Gastrocnemius medialis (tissue), 4 donors: ENCODE data around the gene DPH2. TPM values are rescaled to one million over a fixed set of nuclear protein-coding genes. Genes with fewer than 3 reads are reported as not detected.

Source experiments
- ATAC-seq, 2 donors: fragments of 150-250 bp; one replicate each; pipeline ENCODE4 v1.9.1; 2016
- DNase-seq, 2 donors: peaks; one replicate each; pipeline ENCODE4 v3.0.0-alpha.2; 2019
- H3K27ac ChIP-seq, 4 donors: fragments of 200-600 bp; sonication (generic); 1 replicate in 1 of 4; 2 replicates in 3 of 4; pipeline ENCODE4 v1.5.1; 2016 to 2018; ENCODE audit warnings: mild to moderate bottlenecking in 2 of 4, moderate library complexity in 1 of 4
- H3K27me3 ChIP-seq, 3 donors: fragments of 200-600 bp; sonication (generic) in 2 of 3; 1 replicate in 1 of 3; 2 replicates in 2 of 3; pipeline versions ENCODE4 v1.5.1 to v1.6.0; 2016 to 2019; ENCODE audit warnings: mild to moderate bottlenecking in 1 of 3, moderate library complexity in 1 of 3
- H3K36me3 ChIP-seq, 2 donors: fragments of 200-600 bp; sonication (generic) in 1 of 2; one replicate each; pipeline ENCODE4 v1.5.1; 2017 to 2018
- H3K4me1 ChIP-seq, 2 donors: fragments of 200-600 bp; sonication (generic) in 1 of 2; one replicate each; pipeline ENCODE4 v1.5.1; 2016 to 2017; ENCODE audit warnings: mild to moderate bottlenecking in 2 of 2
- H3K4me3 ChIP-seq, 4 donors: fragments of 200-600 bp; sonication (generic) in 3 of 4; 1 replicate in 1 of 4; 2 replicates in 3 of 4; pipeline ENCODE4 v1.5.1; 2016 to 2019; ENCODE audit warnings: mild to moderate bottlenecking in 2 of 4
- H3K9me3 ChIP-seq, 3 donors: fragments of 200-600 bp; sonication (generic) in 2 of 3; 1 replicate in 1 of 3; 2 replicates in 2 of 3; pipeline ENCODE4 v1.5.1; 2016 to 2019
- CTCF ChIP-seq, 5 experiments: fragments of 450-650 bp in 3 of 5; fragments of 200-600 bp in 2 of 5; sonication (generic) in 2 of 5; IDR thresholded peaks in 4 of 5; conservative IDR thresholded peaks in 1 of 5; 1 replicate in 4 of 5; 2 replicates in 1 of 5; pipeline ENCODE4 v1.5.1; 2016 to 2019; ENCODE audit warnings: antibody characterized with exemption in 5 of 5, mild to moderate bottlenecking in 3 of 5, moderate library complexity in 3 of 5
- POLR2A ChIP-seq, 2 donors: fragments of 450-650 bp; IDR thresholded peaks; one replicate each; pipeline ENCODE4 v1.6.1; 2017; ENCODE audit warnings: antibody characterized with exemption in 2 of 2, mild to moderate bottlenecking in 2 of 2, moderate library complexity in 2 of 2
- in situ Hi-C, 4 donors: fragments of 200-750 bp; cut with MboI; loops; one replicate each; pipeline versions ENCODE4 v1.15.0 to v1.8.0; 2017; ENCODE audit warnings: low sequenced_read_pairs in 4 of 4
- intact Hi-C: fragments of 100-400 bp; cut with DNase I; formaldehyde crosslinking; loops from one replicate; pipeline ENCODE4 v1.15.1; 2023; ENCODE audit warnings: low total_unique reads
- total RNA-seq, 4 donors: library from RNA; depleted of rRNA; stranded (reverse); fragments of >200 nt; gene quantifications; one replicate each; pipeline versions ENCODE4 v1.1.0 to v1.2.3, GENCODE V29; 2016

DPH2 gene
- total RNA-seq, 4 donors from 2014 or later = 53.1 to 68.3 (median 55.3) TPM

- intact Hi-C loops = loop anchor here (2.0 to 5.0 kb wide), 4 partner anchors 66 to 240 kb away; partner anchors contain the start of gene ST3GAL3
- peak overlapping the region; percentile 73 to 85 (median 80) for H3K4me3 ChIP-seq
- H3K9me3 ChIP-seq = no peaks in the 10 kb centered on the region
- DNase-seq (peak; percentile 45 to 86), ATAC-seq (peak; percentile 63 to 65)
- peaks cover 60 to 63% of the 10 kb centered on the region in 2 donors for H3K4me1 ChIP-seq
- TF ChIP-seq POLR2A (IDR thresholded peaks at IDR 0.05) = peak; percentile 35 to 62
- no peak for TF ChIP-seq CTCF (IDR thresholded peaks at IDR 0.05 in 4 of 5, conservative IDR thresholded peaks at IDR 0.05 in 1 of 5)
- peak overlapping the region; percentile 90 to 97 (median 94) for H3K27ac ChIP-seq
- H3K36me3 ChIP-seq = peaks cover 0 to 12% of the 10 kb centered on the region in 2 donors
- in situ Hi-C loops = loop anchor here in 2 of 4 donors (25.0 kb wide), 1 partner anchor 410 kb away; the partner anchor contains the start of gene PTPRF (in 2 of the 2)
- no peaks in the 10 kb centered on the region for H3K27me3 ChIP-seq
These were observed 22.5 kb upstream of the DPH2 start for GRCh38 chr1:43947061-43947873.

- intact Hi-C loops = loop anchor here (2.0 to 5.0 kb wide), 4 partner anchors 67 to 241 kb away; partner anchors contain the start of gene ST3GAL3
- ATAC-seq (no peak), DNase-seq (no peak)
- Histone ChIP-seq H3K27ac (peak overlapping the region; percentile 90 to 97 (median 94)), H3K4me1 (peaks cover 67 to 70% of the 10 kb centered on the region in 2 donors), H3K36me3 (peaks cover 0 to 12% of the 10 kb centered on the region in 2 donors), H3K9me3 (no peaks in the 10 kb centered on the region), H3K4me3 (peak overlapping the region; percentile 73 to 85 (median 80)), H3K27me3 (no peaks in the 10 kb centered on the region)
- in situ Hi-C loops = loop anchor here in 2 of 4 donors (25.0 kb wide), 1 partner anchor 411 kb away; the partner anchor contains the start of gene PTPRF (in 2 of the 2)
- TF ChIP-seq POLR2A (IDR thresholded peaks at IDR 0.05) = no peak
- TF ChIP-seq CTCF (IDR thresholded peaks at IDR 0.05 in 4 of 5, conservative IDR thresholded peaks at IDR 0.05 in 1 of 5) = no peak
These were observed 21.9 kb upstream of the DPH2 start for GRCh38 chr1:43947874-43948437.

- DNase-seq (no peak), ATAC-seq (no peak)
- H3K27me3 ChIP-seq = no peaks in the 10 kb centered on the region
- intact Hi-C loops (loop anchor here (5.0 kb wide), 3 partner anchors 87 to 828 kb away; partner anchors contain the start of genes RPS8 and ST3GAL3), in situ Hi-C loops (loop anchor here in 2 of 4 donors (25.0 kb wide), 1 partner anchor 412 kb away; the partner anchor contains the start of gene PTPRF (in 2 of the 2))
- H3K4me3 ChIP-seq = no peak overlapping the region
- TF ChIP-seq CTCF (IDR thresholded peaks at IDR 0.05 in 4 of 5, conservative IDR thresholded peaks at IDR 0.05 in 1 of 5) (no peak), POLR2A (IDR thresholded peaks at IDR 0.05) (no peak)
- no peaks in the 10 kb centered on the region for H3K9me3 ChIP-seq
- H3K27ac ChIP-seq = peak overlapping the region; percentile 90 to 97 (median 94)
- peaks cover 0 to 12% of the 10 kb centered on the region in 2 donors for H3K36me3 ChIP-seq
- peaks cover 82 to 86% of the 10 kb centered on the region in 2 donors for H3K4me1 ChIP-seq
These were observed 20.1 kb upstream of the DPH2 start for GRCh38 chr1:43949678-43950077.

GRCh38 chr1:43951021-43951985 lies 18.5 kb upstream of the DPH2 start:
- no peak for DNase-seq
- peak overlapping the region; percentile 90 to 97 (median 94) for H3K27ac ChIP-seq
- H3K36me3 ChIP-seq = peaks cover 0 to 16% of the 10 kb centered on the region in 2 donors
- H3K4me3 ChIP-seq = no peak overlapping the region
- intact Hi-C loops (loop anchor here (5.0 kb wide), 1 partner anchor 826 kb away; the partner anchor contains the start of gene RPS8), in situ Hi-C loops (no loop called here)
- H3K27me3 ChIP-seq = no peaks in the 10 kb centered on the region
- H3K4me1 ChIP-seq = peaks cover 80 to 84% of the 10 kb centered on the region in 2 donors
- TF ChIP-seq POLR2A (IDR thresholded peaks at IDR 0.05) (no peak), CTCF (IDR thresholded peaks at IDR 0.05 in 4 of 5, conservative IDR thresholded peaks at IDR 0.05 in 1 of 5) (no peak)
- no peak for ATAC-seq
- H3K9me3 ChIP-seq = no peaks in the 10 kb centered on the region
